CD4-positive, alpha-beta T cell (primary cell): Measurements from ENCODE around the gene DUS3L. TPM values are rescaled to one million over a fixed set of nuclear protein-coding genes. Genes with fewer than 3 reads are reported as not detected.

Experiments used
- ATAC-seq: fragments of 200-7000 bp; cut with Tn5 transposase; one replicate; pipeline ENCODE4 v1.10.0; 2022; ENCODE audit warnings: mild to moderate bottlenecking; ENCODE audit not compliant: poor library complexity
- CTCF ChIA-PET: fragments of 350-600 bp; sonication (Branson Sonifier 250); formaldehyde crosslinking; loops from one replicate; lab custom pipeline; 2021; ENCODE audit warnings: antibody characterized with exemption, inconsistent platforms; lab: Charles Lee
- POLR2A ChIA-PET: fragments of 350-600 bp; sonication (Branson Sonifier 250); formaldehyde crosslinking; loops from one replicate; lab custom pipeline; 2021; ENCODE audit warnings: antibody characterized with exemption, inconsistent platforms; lab: Charles Lee
- DNase-seq, 14 experiments: peaks; one replicate each; pipeline ENCODE4 v3.0.0-alpha.2; 2013 to 2020; ENCODE audit warnings: mixed read lengths in 2 of 14
- H3K27ac ChIP-seq, 2 donors: one replicate each; pipeline versions ENCODE4 v1.5.1 to v1.7.0; 2013; ENCODE audit warnings: low read length in 2 of 2, low read depth in 1 of 2, mild to moderate bottlenecking in 1 of 2
- H3K27me3 ChIP-seq, 2 experiments: 1 replicate in 1 of 2; 2 replicates in 1 of 2; pipeline versions ENCODE4 v1.6.1 to v1.7.0; 2013; ENCODE audit warnings: low read length in 2 of 2, control low read depth in 1 of 2, mild to moderate bottlenecking in 1 of 2, moderate library complexity in 1 of 2; ENCODE audit not compliant: insufficient read depth in 2 of 2, control insufficient read depth in 1 of 2
- H3K36me3 ChIP-seq: one replicate; pipeline ENCODE4 v1.6.1; 2013; ENCODE audit warnings: low read length, control low read depth; ENCODE audit not compliant: insufficient read depth
- H3K4me1 ChIP-seq: one replicate; pipeline ENCODE4 v1.6.1; 2013; ENCODE audit warnings: low read length, control low read depth; ENCODE audit not compliant: insufficient read depth
- H3K4me3 ChIP-seq: one replicate; pipeline ENCODE4 v1.5.1; 2013; ENCODE audit warnings: mild to moderate bottlenecking, low read length, moderate library complexity
- H3K9me3 ChIP-seq, 2 experiments: 1 replicate in 1 of 2; 2 replicates in 1 of 2; pipeline versions ENCODE4 v1.6.1 to v1.7.0; 2013; ENCODE audit warnings: low read length in 2 of 2, mild to moderate bottlenecking in 2 of 2, control low read depth in 1 of 2, moderate library complexity in 1 of 2; ENCODE audit not compliant: control insufficient read depth in 1 of 2, insufficient read depth in 1 of 2
- H3K27ac Mint-ChIP-seq: one replicate; pipeline ENCODE4 v1.8.0; 2020; ENCODE audit warnings: mixed read lengths
- H3K27me3 Mint-ChIP-seq: one replicate; pipeline ENCODE4 v1.8.0; 2021; ENCODE audit warnings: mixed read lengths
- H3K36me3 Mint-ChIP-seq: one replicate; pipeline ENCODE4 v1.8.0; 2021; ENCODE audit warnings: low read depth, mixed read lengths
- H3K4me1 Mint-ChIP-seq: one replicate; pipeline ENCODE4 v1.8.0; 2021; ENCODE audit warnings: low read depth, mixed read lengths
- H3K4me3 Mint-ChIP-seq: one replicate; pipeline ENCODE4 v1.8.0; 2020; ENCODE audit warnings: mild to moderate bottlenecking, mixed read lengths
- H3K9me3 Mint-ChIP-seq: one replicate; pipeline ENCODE4 v1.8.0; 2020; ENCODE audit warnings: mixed read lengths
- intact Hi-C, 2 experiments: fragments of 100-400 bp; cut with DNase I in 1 of 2; cut with micrococcal nuclease in 1 of 2; formaldehyde crosslinking; loops; one replicate each; pipeline versions ENCODE4 v1.15.1 to v1.9.0; 2023 to 2025; cut with DNase I, micrococcal nuclease
- total RNA-seq, 174 experiments: library from RNA in 2 of 174; stranded (reverse) in 2 of 174; gene quantifications; one replicate each; pipeline ENCODE4 v1.2.3 and lab custom pipeline; 2021 to 2026
- TF ChIP-seq, protein P1 (sequence below): fragments of 200-600 bp; IDR thresholded peaks from one replicate; pipeline ENCODE4 v1.8.0; 2022; ENCODE audit warnings: antibody characterized with exemption, mild to moderate bottlenecking

DUS3L gene
- total RNA-seq, 2 experiments from 2014 or later, result 150 to 170 TPM

- ATAC-seq (no peak), DNase-seq (no peak)
- TF ChIP-seq, protein P1, sequence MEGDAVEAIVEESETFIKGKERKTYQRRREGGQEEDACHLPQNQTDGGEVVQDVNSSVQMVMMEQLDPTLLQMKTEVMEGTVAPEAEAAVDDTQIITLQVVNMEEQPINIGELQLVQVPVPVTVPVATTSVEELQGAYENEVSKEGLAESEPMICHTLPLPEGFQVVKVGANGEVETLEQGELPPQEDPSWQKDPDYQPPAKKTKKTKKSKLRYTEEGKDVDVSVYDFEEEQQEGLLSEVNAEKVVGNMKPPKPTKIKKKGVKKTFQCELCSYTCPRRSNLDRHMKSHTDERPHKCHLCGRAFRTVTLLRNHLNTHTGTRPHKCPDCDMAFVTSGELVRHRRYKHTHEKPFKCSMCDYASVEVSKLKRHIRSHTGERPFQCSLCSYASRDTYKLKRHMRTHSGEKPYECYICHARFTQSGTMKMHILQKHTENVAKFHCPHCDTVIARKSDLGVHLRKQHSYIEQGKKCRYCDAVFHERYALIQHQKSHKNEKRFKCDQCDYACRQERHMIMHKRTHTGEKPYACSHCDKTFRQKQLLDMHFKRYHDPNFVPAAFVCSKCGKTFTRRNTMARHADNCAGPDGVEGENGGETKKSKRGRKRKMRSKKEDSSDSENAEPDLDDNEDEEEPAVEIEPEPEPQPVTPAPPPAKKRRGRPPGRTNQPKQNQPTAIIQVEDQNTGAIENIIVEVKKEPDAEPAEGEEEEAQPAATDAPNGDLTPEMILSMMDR, result no peak
- Histone ChIP-seq H3K9me3 (peaks cover 0 to 2% of the 10 kb centered on the region in 2 experiments), H3K27ac (no peak overlapping the region), H3K4me3 (no peak overlapping the region), H3K27me3 (peaks cover 8 to 9% of the 10 kb centered on the region in 2 experiments), H3K4me1 (peaks cover 17% of the 10 kb centered on the region), H3K36me3 (no peaks in the 10 kb centered on the region)
- Mint-ChIP-seq H3K27ac (no peak overlapping the region), H3K9me3 (no peaks in the 10 kb centered on the region), H3K27me3 (peaks cover 11% of the 10 kb centered on the region), H3K36me3 (peaks cover 8% of the 10 kb centered on the region), H3K4me1 (peaks cover 7% of the 10 kb centered on the region), H3K4me3 (no peak overlapping the region)
- POLR2A ChIA-PET, result no interaction called here
- intact Hi-C loops, result no loop called here
- CTCF ChIA-PET, result interaction anchor here (6.2 kb wide), 1 partner anchor 9 kb away, joined by 37 read pairs; the partner anchor contains the start of gene NRTN
Measured at GRCh38 chr19:5795382-5795919, 4.5 kb upstream of the DUS3L start.

DNA sequence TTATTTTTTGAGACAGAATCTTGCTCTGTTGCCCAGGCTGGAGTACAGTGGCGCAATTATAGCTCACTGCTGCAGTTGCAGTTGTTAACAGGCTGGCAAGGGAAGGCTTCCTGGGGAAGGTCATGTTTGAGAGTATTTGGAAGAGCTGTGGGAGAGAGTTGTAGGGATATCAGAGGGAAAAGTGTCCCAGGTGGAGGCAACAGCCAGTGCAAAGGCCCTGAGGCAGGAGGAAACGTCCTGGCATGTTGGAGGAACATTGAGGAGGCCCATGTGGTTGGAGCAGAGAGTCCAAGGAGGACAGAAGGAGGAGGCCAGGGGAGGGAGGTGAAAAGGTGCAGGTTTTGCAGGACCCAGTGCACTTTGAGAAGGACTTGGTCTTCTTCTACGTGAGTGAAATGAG, 2.2 kb upstream of the DUS3L start:
- peaks cover 26% of the 10 kb centered on the region for H3K4me1 ChIP-seq
- no peaks in the 10 kb centered on the region for H3K9me3 ChIP-seq
- H3K36me3 Mint-ChIP-seq, result peaks cover 25% of the 10 kb centered on the region
- no peaks in the 10 kb centered on the region for H3K27me3 ChIP-seq
- no peak for ATAC-seq
- no peaks in the 10 kb centered on the region for H3K9me3 Mint-ChIP-seq
- H3K36me3 ChIP-seq, result peaks cover 19% of the 10 kb centered on the region
- peaks cover 15% of the 10 kb centered on the region for H3K4me1 Mint-ChIP-seq
- no peak overlapping the region for H3K27ac ChIP-seq
- H3K27ac Mint-ChIP-seq, result peak overlapping the region; percentile 51
- no peak overlapping the region for H3K4me3 Mint-ChIP-seq
- no peak for DNase-seq
- intact Hi-C loops, result loop anchor here (2.0 to 5.0 kb wide), 4 partner anchors 34 to 171 kb away; partner anchors contain the start of genes NDUFA11 (in 1 of the 2), RPL36 (in 1 of the 2), SAFB (in 1 of the 2) and SAFB2 (in 1 of the 2)
- CTCF ChIA-PET, result interaction anchor here (0.7 to 6.2 kb wide), 3 partner anchors 11 to 164 kb away, joined by 3 to 37 read pairs (median 4); partner anchors contain the start of gene NRTN
- no peaks in the 10 kb centered on the region for H3K27me3 Mint-ChIP-seq
- H3K4me3 ChIP-seq, result no peak overlapping the region
- TF ChIP-seq, protein P1, result no peak
- POLR2A ChIA-PET, result interaction anchor here (1.7 kb wide), 1 partner anchor 103 kb away, joined by 5 read pairs; the partner anchor contains the start of gene RPL36

- Mint-ChIP-seq H3K9me3 (no peaks in the 10 kb centered on the region), H3K4me3 (no peak overlapping the region), H3K36me3 (peaks cover 29% of the 10 kb centered on the region), H3K27me3 (no peaks in the 10 kb centered on the region), H3K4me1 (peaks cover 15% of the 10 kb centered on the region), H3K27ac (peak overlapping the region; percentile 30)
- H3K4me1 ChIP-seq, result peaks cover 26% of the 10 kb centered on the region
- H3K4me3 ChIP-seq, result no peak overlapping the region
- intact Hi-C loops, result loop anchor here (2.0 to 5.0 kb wide), 4 partner anchors 35 to 170 kb away; partner anchors contain the start of genes NDUFA11 (in 1 of the 2), RPL36 (in 1 of the 2), SAFB (in 1 of the 2) and SAFB2 (in 1 of the 2)
- DNase-seq, result peak in 1 of 14 experiments; percentile 28
- ChIA-PET POLR2A (interaction anchor here (1.7 to 3.6 kb wide), 4 partner anchors 12 to 112 kb away, joined by 5 to 23 read pairs (median 16); partner anchors contain the start of genes CATSPERD, LONP1, NDUFA11 and RPL36), CTCF (interaction anchor here (6.2 kb wide), 1 partner anchor 12 kb away, joined by 37 read pairs; the partner anchor contains the start of gene NRTN)
- H3K27me3 ChIP-seq, result no peaks in the 10 kb centered on the region
- peaks cover 28% of the 10 kb centered on the region for H3K36me3 ChIP-seq
- no peak overlapping the region for H3K27ac ChIP-seq
- no peaks in the 10 kb centered on the region for H3K9me3 ChIP-seq
- TF ChIP-seq, protein P1, result no peak
- no peak for ATAC-seq
Measured at GRCh38 chr19:5792224-5792623, 1.3 kb upstream of the DUS3L start.
